ENCODE results near the gene SLMAP. TPM values are rescaled to one million over a fixed set of nuclear protein-coding genes. Genes with fewer than 3 reads are reported as not detected.

SLMAP gene
- total and polyA plus RNA-seq, 7 donors = 28.2 to 745 (median 300) TPM

DNA sequence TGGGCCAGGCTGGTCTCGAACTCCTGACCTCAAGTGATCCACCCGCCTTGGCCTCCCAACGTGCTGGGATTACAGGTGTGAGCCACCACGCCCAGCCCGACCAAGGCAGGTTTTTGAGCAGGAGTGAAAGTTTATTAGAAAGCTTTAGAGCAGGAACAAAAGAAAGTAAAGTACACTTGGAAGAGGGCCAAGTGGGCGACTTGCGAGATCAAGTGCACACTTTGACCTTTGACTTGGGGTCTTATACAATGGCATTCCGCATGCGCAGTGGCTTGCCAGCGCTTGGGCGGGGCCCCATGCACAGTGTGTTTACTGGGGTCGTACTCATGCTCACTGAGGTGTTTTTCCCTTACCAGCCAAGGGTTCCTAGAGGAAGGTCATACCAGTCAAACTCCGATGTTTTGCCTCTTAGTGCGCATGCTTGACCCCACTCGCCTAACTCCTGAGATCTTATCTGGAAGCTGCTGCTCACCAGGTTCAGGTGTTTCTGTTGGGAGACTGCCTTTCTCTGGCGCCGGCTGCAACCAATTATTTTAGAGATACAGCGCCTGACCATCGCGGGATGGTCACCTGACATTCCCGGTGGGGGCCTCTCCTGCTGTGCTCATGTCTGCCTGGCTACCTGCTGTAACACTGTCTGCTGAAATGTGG lies 205.2 kb downstream of the SLMAP start:
- peaks cover 0 to 32% (median 17%) of the 10 kb centered on the region in 4 donors for H3K4me1 ChIP-seq
- TF ChIP-seq POLR2AphosphoS5 (IDR thresholded peaks at IDR 0.05) (no peak), EP300 (IDR thresholded peaks at IDR 0.05) (no peak), POLR2A (IDR thresholded peaks at IDR 0.05) (no peak)
- TF ChIP-seq, protein P1, sequence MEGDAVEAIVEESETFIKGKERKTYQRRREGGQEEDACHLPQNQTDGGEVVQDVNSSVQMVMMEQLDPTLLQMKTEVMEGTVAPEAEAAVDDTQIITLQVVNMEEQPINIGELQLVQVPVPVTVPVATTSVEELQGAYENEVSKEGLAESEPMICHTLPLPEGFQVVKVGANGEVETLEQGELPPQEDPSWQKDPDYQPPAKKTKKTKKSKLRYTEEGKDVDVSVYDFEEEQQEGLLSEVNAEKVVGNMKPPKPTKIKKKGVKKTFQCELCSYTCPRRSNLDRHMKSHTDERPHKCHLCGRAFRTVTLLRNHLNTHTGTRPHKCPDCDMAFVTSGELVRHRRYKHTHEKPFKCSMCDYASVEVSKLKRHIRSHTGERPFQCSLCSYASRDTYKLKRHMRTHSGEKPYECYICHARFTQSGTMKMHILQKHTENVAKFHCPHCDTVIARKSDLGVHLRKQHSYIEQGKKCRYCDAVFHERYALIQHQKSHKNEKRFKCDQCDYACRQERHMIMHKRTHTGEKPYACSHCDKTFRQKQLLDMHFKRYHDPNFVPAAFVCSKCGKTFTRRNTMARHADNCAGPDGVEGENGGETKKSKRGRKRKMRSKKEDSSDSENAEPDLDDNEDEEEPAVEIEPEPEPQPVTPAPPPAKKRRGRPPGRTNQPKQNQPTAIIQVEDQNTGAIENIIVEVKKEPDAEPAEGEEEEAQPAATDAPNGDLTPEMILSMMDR (IDR thresholded peaks at IDR 0.05) = no peak
- H3K36me3 ChIP-seq = no peaks in the 10 kb centered on the region
- intact Hi-C loops (cut with DNase I) = no loop called here
- H3K4me3 ChIP-seq = no peak overlapping the region
- no peak for DNase-seq
- H3K27me3 ChIP-seq = no peaks in the 10 kb centered on the region
- WGBS, 2 donors = 26 to 77% methylated on average over 21 of the region's 21 CpGs
- no peaks in the 10 kb centered on the region for H3K9me3 ChIP-seq
- H3K27ac ChIP-seq = peak overlapping the region in 2 of 4 donors; percentile 8 to 98

DNA sequence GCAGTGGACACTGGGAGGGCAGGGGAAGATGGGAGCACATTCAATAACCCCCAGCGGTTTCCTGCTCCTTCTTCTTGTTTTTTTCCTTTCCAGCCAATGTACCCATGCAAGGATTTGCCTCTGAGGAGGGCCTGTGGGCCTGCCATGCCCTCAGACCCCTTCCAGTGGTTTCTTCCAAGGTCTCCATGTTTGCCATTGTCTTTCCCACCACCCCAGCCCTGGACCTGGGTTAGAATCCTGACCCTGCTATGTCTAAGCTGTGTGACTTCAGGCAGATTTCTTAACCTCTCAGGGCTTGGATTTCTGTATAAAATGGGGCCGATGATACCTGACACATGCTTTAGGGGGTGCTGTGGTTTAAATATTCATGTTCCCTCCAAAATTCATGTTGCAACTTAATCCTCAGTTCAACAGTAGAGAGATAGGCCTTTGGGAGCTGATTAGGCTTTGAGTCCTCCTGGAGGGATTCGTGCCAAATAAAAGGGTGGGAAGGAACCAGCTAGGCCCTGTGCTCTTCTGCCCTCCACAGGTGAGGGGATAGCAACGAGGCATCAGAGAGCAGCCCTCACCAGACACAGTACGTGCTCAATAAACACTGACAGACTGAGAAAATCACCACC lies 205.8 kb downstream of the SLMAP start:
- Histone ChIP-seq H3K9me3 (no peaks in the 10 kb centered on the region), H3K36me3 (no peaks in the 10 kb centered on the region), H3K4me3 (no peak overlapping the region), H3K27me3 (no peaks in the 10 kb centered on the region), H3K4me1 (peaks cover 0 to 28% (median 21%) of the 10 kb centered on the region in 4 donors), H3K27ac (peak overlapping the region in 2 of 4 donors; percentile 8 to 98)
- TF ChIP-seq POLR2A (IDR thresholded peaks at IDR 0.05) (no peak), EP300 (IDR thresholded peaks at IDR 0.05) (no peak), POLR2AphosphoS5 (IDR thresholded peaks at IDR 0.05) (no peak)
- TF ChIP-seq, protein P1 (IDR thresholded peaks at IDR 0.05) = no peak
- 49 to 80% methylated on average over 5 of the region's 5 CpGs for WGBS, 2 donors
- DNase-seq = no peak
- intact Hi-C loops (cut with DNase I) = no loop called here

DNA sequence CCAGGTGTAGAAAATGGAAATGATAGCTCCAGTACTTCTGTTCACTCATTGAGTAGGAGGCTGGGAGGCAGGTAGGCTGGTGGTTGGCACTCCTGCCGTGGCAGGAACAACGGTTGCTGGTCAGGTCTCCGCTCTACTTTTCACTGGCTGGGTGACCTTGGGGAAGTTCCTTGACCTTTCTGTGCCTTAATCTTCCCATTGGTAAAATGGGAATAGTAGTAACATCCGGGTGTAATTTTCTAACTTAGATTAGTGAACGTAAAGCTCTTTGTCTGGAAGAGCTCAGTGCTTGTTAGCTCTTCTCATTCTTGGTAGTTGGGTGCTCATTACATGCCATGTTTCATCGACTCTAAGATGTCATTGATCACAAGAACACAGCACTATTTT lies 206.3 kb downstream of the SLMAP start:
- H3K4me1 ChIP-seq = peaks cover 0 to 26% (median 23%) of the 10 kb centered on the region in 4 donors
- H3K4me3 ChIP-seq = no peak overlapping the region
- intact Hi-C loops (cut with DNase I) = no loop called here
- 87 to 92% methylated on average over 6 of the region's 6 CpGs for WGBS, 2 donors
- peak overlapping the region in 1 of 4 donors; percentile 98 for H3K27ac ChIP-seq
- TF ChIP-seq POLR2A (IDR thresholded peaks at IDR 0.05) = no peak
- TF ChIP-seq EP300 (IDR thresholded peaks at IDR 0.05) = no peak
- TF ChIP-seq, protein P1 (IDR thresholded peaks at IDR 0.05) = no peak
- TF ChIP-seq POLR2AphosphoS5 (IDR thresholded peaks at IDR 0.05) = no peak
- no peaks in the 10 kb centered on the region for H3K9me3 ChIP-seq
- DNase-seq = no peak
- H3K27me3 ChIP-seq = no peaks in the 10 kb centered on the region
- H3K36me3 ChIP-seq = no peaks in the 10 kb centered on the region

DNA sequence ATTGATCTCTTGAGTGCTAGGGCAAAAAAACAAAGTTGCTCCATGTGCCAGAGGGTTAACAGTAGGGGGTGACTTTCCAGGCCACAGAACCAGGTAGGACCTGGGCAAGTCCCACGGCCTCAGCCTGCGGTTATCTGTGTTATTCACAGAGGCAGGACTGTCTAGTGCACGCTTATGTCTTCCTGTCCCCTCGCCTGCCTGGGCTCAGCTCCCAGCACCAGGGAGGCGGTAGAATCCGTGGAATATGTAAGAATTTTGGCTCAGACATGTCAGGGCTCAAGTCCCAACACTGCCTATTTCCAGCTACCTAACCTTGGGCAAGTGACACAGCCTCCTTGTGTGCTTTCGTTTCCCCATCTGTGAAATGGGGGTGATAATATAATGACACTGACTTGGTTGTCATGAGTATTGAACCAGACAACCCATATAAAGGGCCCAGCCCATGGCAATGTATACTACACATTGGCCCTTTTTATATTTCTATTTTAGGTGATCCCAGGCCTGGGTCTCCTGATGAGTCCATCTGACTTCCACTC lies 207.8 kb downstream of the SLMAP start:
- Histone ChIP-seq H3K36me3 (no peaks in the 10 kb centered on the region), H3K27me3 (no peaks in the 10 kb centered on the region), H3K27ac (peak overlapping the region in 1 of 4 donors; percentile 40), H3K9me3 (no peaks in the 10 kb centered on the region), H3K4me1 (peaks cover 0 to 24% (median 20%) of the 10 kb centered on the region in 4 donors), H3K4me3 (no peak overlapping the region)
- 76 to 85% methylated on average over 7 of the region's 7 CpGs for WGBS, 2 donors
- no peak for TF ChIP-seq POLR2AphosphoS5 (IDR thresholded peaks at IDR 0.05)
- intact Hi-C loops (cut with DNase I) = no loop called here
- DNase-seq = no peak

DNA sequence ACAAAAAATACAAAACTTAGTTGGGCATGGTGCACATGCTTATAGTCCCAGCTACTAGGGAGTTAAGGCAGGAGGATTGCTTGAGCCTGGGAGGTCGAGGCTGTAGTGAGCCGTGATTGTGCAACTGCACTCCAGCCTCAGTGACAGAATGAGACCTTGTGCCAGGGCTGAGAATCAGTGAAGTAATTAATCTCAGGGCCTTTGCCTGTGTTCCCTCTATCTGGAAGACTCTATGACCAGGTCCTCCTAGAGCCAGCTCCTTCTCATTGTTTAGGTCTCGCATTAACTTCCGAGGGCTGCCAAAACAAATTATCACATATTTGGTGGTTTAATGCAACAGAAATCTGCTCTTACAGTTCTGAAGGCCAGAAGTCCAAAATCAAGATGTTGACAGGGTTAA lies 210.7 kb downstream of the SLMAP start:
- WGBS, 2 donors = 55 to 71% methylated on average over 4 of the region's 4 CpGs
- no peaks in the 10 kb centered on the region for H3K9me3 ChIP-seq
- peak overlapping the region in 1 of 4 donors; percentile 27 for H3K27ac ChIP-seq
- peaks cover 0 to 14% (median 10%) of the 10 kb centered on the region in 4 donors for H3K4me1 ChIP-seq
- TF ChIP-seq EP300 (IDR thresholded peaks at IDR 0.05) (no peak), POLR2AphosphoS5 (IDR thresholded peaks at IDR 0.05) (no peak), POLR2A (IDR thresholded peaks at IDR 0.05) (no peak)
- TF ChIP-seq, protein P1 (IDR thresholded peaks at IDR 0.05) = no peak
- no peaks in the 10 kb centered on the region for H3K36me3 ChIP-seq
- no peak overlapping the region for H3K4me3 ChIP-seq
- no peak for DNase-seq
- H3K27me3 ChIP-seq = no peaks in the 10 kb centered on the region
- intact Hi-C loops (cut with DNase I) = no loop called here

All from sigmoid colon (tissue), 7 donors.